Measurements from ENCODE around the gene RHD. TPM values are rescaled to one million over a fixed set of nuclear protein-coding genes. Genes with fewer than 3 reads are reported as not detected.
"Not testable (repeated sequence)": the region's sequence is repeated elsewhere in the genome, so short reads cannot be mapped to it uniquely, and the experiment has no call there.

RHD gene
- total and polyA plus RNA-seq, 2 of the 4 experiments (the other 2 are of a cell fraction): not detected

- dilution Hi-C loops (cut with HindIII; ENCODE audit: low sequenced_read_pairs, unreplicated experiment): not testable (repeated sequence)
These were observed 22.8 kb downstream of the RHD start for GRCh38 chr1:25294889-25295826.

GRCh38 chr1:25296501-25296900 lies 24.2 kb downstream of the RHD start:
- POLR2A ChIA-PET (ENCODE audit: unreplicated experiment); H3K79me1 ChIP-seq (ENCODE audit: low read depth in 1 of 2, low read length in 2 of 2); H3K4me2 ChIP-seq (ENCODE audit: low read depth, low read length); H2AFZ ChIP-seq (replicated peaks; ENCODE audit: low read length, poor library complexity); H4K8ac ChIP-seq (ENCODE audit: low read depth in 2 of 2, low read length in 2 of 2); intact Hi-C loops (cut with micrococcal nuclease); H2BK120ac ChIP-seq (ENCODE audit: low read depth, low read length); H3K9me1 ChIP-seq (ENCODE audit: insufficient read depth, low read length); H3K9me3 ChIP-seq (ENCODE audit: control insufficient read depth, insufficient read depth, low read length); dilution Hi-C loops (cut with HindIII; ENCODE audit: low sequenced_read_pairs, unreplicated experiment); H3K56ac ChIP-seq (ENCODE audit: extremely low read depth, insufficient read depth, low read length); H2AK5ac ChIP-seq (ENCODE audit: low read depth, low read length); H3K27ac ChIP-seq (ENCODE audit: insufficient read depth, low read length); H2AK9ac ChIP-seq (replicated peaks; ENCODE audit: low read depth, low read length, poor library complexity); H2BK20ac ChIP-seq (ENCODE audit: low read depth, low read length); H3K27me3 ChIP-seq (ENCODE audit: control insufficient read depth, insufficient read depth, low read length); H3K4me1 ChIP-seq (ENCODE audit: control insufficient read depth, insufficient read depth, low read length); BruUV-seq (replicated peaks); H3K4me3 ChIP-seq (ENCODE audit: insufficient read depth, low read depth, low read length); H3K9ac ChIP-seq (ENCODE audit: low read depth, low read length); H3K4ac ChIP-seq (ENCODE audit: low read depth, low read length); H3K18ac ChIP-seq (ENCODE audit: low read depth, low read length); H4K20me1 ChIP-seq (ENCODE audit: insufficient read depth, low read length); H2BK5ac ChIP-seq (ENCODE audit: low read depth, low read length, poor library complexity, severe bottlenecking); CTCF ChIA-PET; H4K91ac ChIP-seq (ENCODE audit: insufficient read depth, low read depth, low read length); DNase-seq; in situ Hi-C loops (cut with MboI; ENCODE audit: low sequenced_read_pairs); ATAC-seq (ENCODE audit: low read depth); H3K23ac ChIP-seq (ENCODE audit: low read depth, low read length); H3K14ac ChIP-seq (replicated peaks; ENCODE audit: low read depth, low read length); H4K5ac ChIP-seq (ENCODE audit: low read depth, low read length); H3K36me3 ChIP-seq (ENCODE audit: control insufficient read depth, insufficient read depth, low read length); H2BK15ac ChIP-seq (ENCODE audit: low read depth, low read length): not testable (repeated sequence)
- WGBS, 2 experiments (ENCODE audit: extremely low coverage in 2 of 2, insufficient read length in 1 of 2): no CpG with 5 or more reads among the region's 8 CpGs

More at GRCh38 chr1:25294889-25295826, 22.8 kb downstream of the RHD start:
- H3K79me1 ChIP-seq (ENCODE audit: low read depth in 1 of 2, low read length in 2 of 2); H2BK20ac ChIP-seq (ENCODE audit: low read depth, low read length); H3K27me3 ChIP-seq (ENCODE audit: control insufficient read depth, insufficient read depth, low read length); BruUV-seq (replicated peaks); H3K56ac ChIP-seq (ENCODE audit: extremely low read depth, insufficient read depth, low read length); in situ Hi-C loops (cut with MboI; ENCODE audit: low sequenced_read_pairs); H2AFZ ChIP-seq (replicated peaks; ENCODE audit: low read length, poor library complexity); H4K5ac ChIP-seq (ENCODE audit: low read depth, low read length); ATAC-seq (ENCODE audit: low read depth); H3K4me2 ChIP-seq (ENCODE audit: low read depth, low read length); H3K9ac ChIP-seq (ENCODE audit: low read depth, low read length); H2BK120ac ChIP-seq (ENCODE audit: low read depth, low read length); H3K18ac ChIP-seq (ENCODE audit: low read depth, low read length); CTCF ChIA-PET; H4K91ac ChIP-seq (ENCODE audit: insufficient read depth, low read depth, low read length); H3K4me1 ChIP-seq (ENCODE audit: control insufficient read depth, insufficient read depth, low read length); H4K20me1 ChIP-seq (ENCODE audit: insufficient read depth, low read length); H4K8ac ChIP-seq (ENCODE audit: low read depth in 2 of 2, low read length in 2 of 2); H3K9me1 ChIP-seq (ENCODE audit: insufficient read depth, low read length); H3K4ac ChIP-seq (ENCODE audit: low read depth, low read length); H2AK5ac ChIP-seq (ENCODE audit: low read depth, low read length); intact Hi-C loops (cut with micrococcal nuclease); H3K36me3 ChIP-seq (ENCODE audit: control insufficient read depth, insufficient read depth, low read length); H2BK5ac ChIP-seq (ENCODE audit: low read depth, low read length, poor library complexity, severe bottlenecking); H3K9me3 ChIP-seq (ENCODE audit: control insufficient read depth, insufficient read depth, low read length); H2BK15ac ChIP-seq (ENCODE audit: low read depth, low read length); H3K14ac ChIP-seq (replicated peaks; ENCODE audit: low read depth, low read length); H3K4me3 ChIP-seq (ENCODE audit: insufficient read depth, low read depth, low read length); H3K27ac ChIP-seq (ENCODE audit: insufficient read depth, low read length); H3K23ac ChIP-seq (ENCODE audit: low read depth, low read length); POLR2A ChIA-PET (ENCODE audit: unreplicated experiment); H2AK9ac ChIP-seq (replicated peaks; ENCODE audit: low read depth, low read length, poor library complexity): not testable (repeated sequence)
- DNase-seq: peak; percentile 3
- WGBS, 2 experiments (ENCODE audit: extremely low coverage in 2 of 2, insufficient read length in 1 of 2): no CpG with 5 or more reads among the region's 14 CpGs

Measured in IMR-90 (cell line).